ENCODE measurements around the gene ANKS3. TPM values are rescaled to one million over a fixed set of nuclear protein-coding genes. Genes with fewer than 3 reads are reported as not detected.

The ANKS3 gene
- total and polyA plus RNA-seq, 2 experiments from 2014 or later = 22.5 to 24.9 TPM

GRCh38 chr16:4763791-4764190 is 29.7 kb upstream of the ANKS3 start:
- TF ChIP-seq ETS1 (IDR thresholded peaks at IDR 0.05) (no peak), CREB1 (CRISPR knock-in tag; IDR thresholded peaks at IDR 0.05; ENCODE audit: low read depth) (no peak), POLR2AphosphoS5 (IDR thresholded peaks at IDR 0.05; ENCODE audit: low read depth) (no peak), NANOG (IDR thresholded peaks at IDR 0.05; ENCODE audit: borderline replicate concordance) (no peak), EZH2phosphoT487 (IDR thresholded peaks at IDR 0.05; ENCODE audit: unreplicated experiment) (no peak), CTCF (conservative IDR thresholded peaks at IDR 0.05; ENCODE audit: low read depth in 2 of 2) (no peak), ZNF331 (CRISPR knock-in tag; IDR thresholded peaks at IDR 0.05; ENCODE audit: low read depth) (no peak), JUNB (IDR thresholded peaks at IDR 0.05; ENCODE audit: unreplicated experiment) (no peak), EZH2 (IDR thresholded peaks at IDR 0.05; ENCODE audit: low read depth, unreplicated experiment) (no peak), ZNF462 (CRISPR knock-in tag; IDR thresholded peaks at IDR 0.05) (no peak), REST (IDR thresholded peaks at IDR 0.05; ENCODE audit: unreplicated experiment) (no peak)
- peaks cover 16% of the 10 kb centered on the region for H3K4me1 Mint-ChIP-seq
- peaks cover 17% of the 10 kb centered on the region for H3K79me2 ChIP-seq (replicated peaks; ENCODE audit: insufficient read depth)
- ATAC-seq (no peak), DNase-seq (ENCODE audit: low spot score) (no peak)
- H4K20me1 ChIP-seq (replicated peaks; ENCODE audit: insufficient read depth) = no peaks in the 10 kb centered on the region
- peaks cover 8% of the 10 kb centered on the region; the same call in 1 of the 2 replicates for H3F3A ChIP-seq (replicated peaks; ENCODE audit: low read depth)
- no peaks in the 10 kb centered on the region; the same call in 2 of the 3 replicates for H3K9me3 Mint-ChIP-seq
- no peak overlapping the region for H3K27ac Mint-ChIP-seq
- peaks cover 10% of the 10 kb centered on the region; the same call in 1 of the 2 replicates for H3K36me3 ChIP-seq (ENCODE audit: insufficient read depth)
- no peak overlapping the region for H3K4me3 Mint-ChIP-seq
- no peak overlapping the region for H3K4me3 ChIP-seq
- peaks cover 13% of the 10 kb centered on the region for H3K27me3 Mint-ChIP-seq (ENCODE audit: insufficient read depth, low read depth, poor library complexity)
- no peaks in the 10 kb centered on the region for H3K27me3 ChIP-seq (ENCODE audit: insufficient read depth)
- H3K4me2 ChIP-seq = no peak overlapping the region
- no peaks in the 10 kb centered on the region for H3K9me2 ChIP-seq (ENCODE audit: insufficient read depth)
- H3K4me1 ChIP-seq (ENCODE audit: insufficient read depth) = peaks cover 13% of the 10 kb centered on the region
- no peak overlapping the region for H2AFZ ChIP-seq
- no peak overlapping the region for H3K27ac ChIP-seq (ENCODE audit: low read depth)
- peaks cover 58% of the 10 kb centered on the region for H3K36me3 Mint-ChIP-seq (ENCODE audit: low read depth)
